ENCODE results near the gene SACS.

GRCh38 chr13:23399347-23399746, 34.2 kb downstream of the SACS start:
- no peak for TF ChIP-seq CTCF (IDR thresholded peaks at IDR 0.05; ENCODE audit: low read length)
- TF ChIP-seq EZH2 (IDR thresholded peaks at IDR 0.05; ENCODE audit: borderline replicate concordance, low read length) = no peak

Measured in OCI-LY1 (cell line).